Esophagus (tissue), 2 donors: ENCODE measurements around the gene NDST1. TPM values are rescaled to one million over a fixed set of nuclear protein-coding genes. Genes with fewer than 3 reads are reported as not detected.
A peak's percentile ranks its signal among the peaks of the same experiment; 100 is the strongest.

Experiments used
- H3K27ac ChIP-seq, 2 donors: one replicate each; pipeline ENCODE4 v1.5.1; 2013; ENCODE audit warnings: low read depth in 2 of 2, mild to moderate bottlenecking in 2 of 2, inconsistent platforms in 1 of 2, low read length in 1 of 2, moderate library complexity in 1 of 2
- H3K27me3 ChIP-seq, 2 donors: one replicate each; pipeline ENCODE4 v1.6.1; 2013; ENCODE audit warnings: low read length in 2 of 2, control low read depth in 1 of 2, mild to moderate bottlenecking in 1 of 2; ENCODE audit not compliant: insufficient read depth in 2 of 2, control insufficient read depth in 1 of 2
- H3K36me3 ChIP-seq, 2 donors: one replicate each; pipeline ENCODE4 v1.6.1; 2013; ENCODE audit warnings: low read length in 1 of 2; ENCODE audit not compliant: control insufficient read depth in 2 of 2, insufficient read depth in 2 of 2
- H3K4me1 ChIP-seq, 2 donors: one replicate each; pipeline ENCODE4 v1.6.1; 2013; ENCODE audit warnings: low read length in 1 of 2; ENCODE audit not compliant: control insufficient read depth in 2 of 2, insufficient read depth in 2 of 2
- H3K4me3 ChIP-seq, 2 donors: one replicate each; pipeline ENCODE4 v1.5.1; 2013; ENCODE audit warnings: low read length in 2 of 2, mild to moderate bottlenecking in 2 of 2, low read depth in 1 of 2, moderate library complexity in 1 of 2
- H3K9me3 ChIP-seq, 2 donors: one replicate each; pipeline ENCODE4 v1.6.1; 2013; ENCODE audit warnings: mild to moderate bottlenecking in 2 of 2, low read depth in 1 of 2, low read length in 1 of 2, moderate library complexity in 1 of 2; ENCODE audit not compliant: control insufficient read depth in 2 of 2, insufficient read depth in 1 of 2
- WGBS, 2 donors: extraction: QIAGEN DNeasy Blood & Tissue Kit; methylation state at CpG; one replicate each; pipeline ENCODE4 v1.1.7; 2013; 5-methylcytosine and 5-hydroxymethylcytosine counted together
- polyA plus RNA-seq, 2 donors: library from polyadenylated mRNA; stranded (reverse); fragments of 200-250 nt; gene quantifications; one replicate each; pipeline ENCODE4 v1.2.3, GENCODE V29; 2013
- donor health status: healthy with polysubstance abuse.
- donor health status: Bipolar disorder and iron deficiency.

Gene NDST1
- polyA plus RNA-seq, 2 donors = 29.9 to 37.3 TPM

DNA sequence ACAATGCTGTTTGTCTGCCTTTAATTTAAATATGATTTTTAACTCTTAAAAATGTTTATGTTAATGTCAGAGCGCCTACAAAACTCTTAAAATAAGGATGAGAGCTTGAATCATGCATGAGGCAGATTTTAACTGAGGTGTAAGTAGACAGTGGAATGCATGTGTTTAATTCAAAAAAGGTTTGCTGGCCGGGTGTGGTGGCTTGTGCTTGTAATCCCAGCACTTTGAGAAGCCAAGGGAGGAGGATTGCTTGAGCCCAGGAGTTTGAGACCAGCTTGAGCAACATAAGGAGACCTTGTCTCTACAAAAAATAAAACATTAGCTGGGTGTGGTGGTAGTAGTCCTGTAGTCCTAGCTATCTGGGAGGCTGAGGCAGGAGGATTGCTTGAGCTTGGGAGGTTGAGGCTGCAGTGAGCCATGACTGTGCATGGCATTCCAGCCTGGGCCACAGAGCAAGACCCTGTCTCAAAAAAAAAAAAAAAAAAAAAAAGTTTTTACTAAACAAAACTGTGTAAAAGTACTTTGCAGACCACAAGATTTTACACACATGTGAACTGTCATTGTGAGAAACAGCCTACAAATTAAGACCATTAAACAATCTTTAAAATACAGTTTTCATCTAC is 21.1 kb downstream of the NDST1 start:
- Histone ChIP-seq H3K36me3 (peaks cover 3 to 25% of the 10 kb centered on the region in 2 donors), H3K27me3 (no peaks in the 10 kb centered on the region), H3K27ac (no peak overlapping the region), H3K4me3 (no peak overlapping the region), H3K9me3 (peaks cover 0 to 3% of the 10 kb centered on the region in 2 donors), H3K4me1 (peaks cover 8 to 15% of the 10 kb centered on the region in 2 donors)
- 53 to 68% methylated on average over 2 of the region's 2 CpGs for WGBS, 2 donors

DNA sequence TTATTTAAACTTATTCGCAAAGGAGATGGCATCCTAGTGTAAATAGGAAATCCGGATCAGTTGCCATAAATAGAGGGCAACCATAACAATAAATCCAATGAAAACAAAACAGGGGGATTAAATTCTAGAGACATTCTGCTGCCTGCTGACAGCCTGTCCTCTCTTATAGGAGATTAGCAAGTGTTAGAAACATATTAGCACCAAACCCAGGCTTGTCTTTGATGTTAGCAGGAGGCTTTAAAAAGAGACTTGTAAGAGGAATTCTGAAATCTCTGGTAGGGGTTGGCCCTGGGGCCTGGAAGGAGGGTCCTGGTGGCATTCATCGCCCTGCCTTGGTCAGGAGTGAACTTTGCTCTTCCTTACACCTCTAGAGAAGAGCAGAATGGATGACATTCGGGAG is 21.6 kb downstream of the NDST1 start:
- H3K9me3 ChIP-seq = peaks cover 0 to 3% of the 10 kb centered on the region in 2 donors
- peak overlapping the region in 1 of 2 donors; percentile 26 for H3K27ac ChIP-seq
- H3K27me3 ChIP-seq = no peaks in the 10 kb centered on the region
- peaks cover 3 to 25% of the 10 kb centered on the region in 2 donors for H3K36me3 ChIP-seq
- whole genome bisulfite sequencing, 2 donors = 67 to 69% methylated on average over 4 of the region's 4 CpGs
- no peak overlapping the region for H3K4me3 ChIP-seq
- H3K4me1 ChIP-seq = peaks cover 8 to 13% of the 10 kb centered on the region in 2 donors

DNA sequence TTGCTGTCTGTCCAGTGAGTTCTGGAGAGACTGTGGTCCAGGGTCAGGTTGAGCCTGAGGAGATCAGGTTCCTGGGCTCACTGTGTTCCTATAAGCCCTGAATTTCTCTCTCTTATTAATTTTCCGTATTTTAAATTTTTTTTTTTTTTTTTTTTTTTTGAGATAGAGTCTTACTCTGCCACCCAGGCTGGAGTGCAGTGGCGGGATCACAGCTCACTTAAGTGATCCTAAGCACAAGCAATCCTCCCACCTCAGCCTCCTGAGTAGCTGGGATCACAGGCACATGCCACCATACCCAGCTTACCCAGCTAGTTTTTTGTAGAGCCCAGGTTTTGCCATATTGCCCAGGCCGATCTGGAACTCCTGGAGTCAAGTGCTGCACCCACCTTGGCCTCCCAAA is 22.5 kb downstream of the NDST1 start:
- WGBS, 2 donors = 79 to 85% methylated on average over 3 of the region's 3 CpGs
- Histone ChIP-seq H3K4me1 (peaks cover 5 to 13% of the 10 kb centered on the region in 2 donors), H3K27ac (no peak overlapping the region), H3K27me3 (no peaks in the 10 kb centered on the region), H3K36me3 (peaks cover 9 to 33% of the 10 kb centered on the region in 2 donors), H3K4me3 (no peak overlapping the region), H3K9me3 (peaks cover 0 to 3% of the 10 kb centered on the region in 2 donors)

DNA sequence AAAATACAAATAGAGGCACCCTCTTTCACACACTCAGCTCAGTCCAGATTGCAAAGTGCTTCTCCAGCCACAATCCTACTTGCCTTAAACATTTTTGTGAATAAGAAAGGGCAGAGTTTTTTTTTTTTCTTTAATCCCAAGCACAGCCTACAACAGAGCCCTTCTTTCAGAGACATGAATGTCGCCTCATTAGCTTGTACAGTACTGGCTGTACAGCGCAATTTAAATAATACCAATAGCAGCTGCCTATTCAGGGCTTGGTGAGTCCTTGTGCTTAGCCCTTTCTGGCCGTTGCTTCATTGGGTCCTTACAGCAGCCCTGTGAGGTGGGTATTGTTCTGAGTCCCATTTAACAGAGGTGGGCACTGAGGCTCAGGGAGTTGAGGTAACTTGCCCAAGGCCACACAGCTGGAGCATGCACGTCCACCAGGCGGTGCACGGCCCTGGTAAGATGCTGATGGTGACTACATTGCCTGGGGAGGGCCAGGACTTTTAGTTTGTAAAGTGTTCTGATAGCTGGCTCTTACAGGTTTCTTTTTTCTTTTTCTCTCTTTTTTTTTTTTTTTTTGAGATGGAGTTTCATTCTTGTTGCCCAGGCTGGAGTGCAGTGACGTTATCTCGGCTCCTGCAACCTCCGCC is 23.1 kb downstream of the NDST1 start:
- Histone ChIP-seq H3K27me3 (no peaks in the 10 kb centered on the region), H3K4me1 (peaks cover 2 to 13% of the 10 kb centered on the region in 2 donors), H3K27ac (no peak overlapping the region), H3K36me3 (peaks cover 13 to 37% of the 10 kb centered on the region in 2 donors), H3K9me3 (peaks cover 0 to 3% of the 10 kb centered on the region in 2 donors), H3K4me3 (no peak overlapping the region)
- 93 to 96% methylated on average over 9 of the region's 9 CpGs for WGBS, 2 donors

DNA sequence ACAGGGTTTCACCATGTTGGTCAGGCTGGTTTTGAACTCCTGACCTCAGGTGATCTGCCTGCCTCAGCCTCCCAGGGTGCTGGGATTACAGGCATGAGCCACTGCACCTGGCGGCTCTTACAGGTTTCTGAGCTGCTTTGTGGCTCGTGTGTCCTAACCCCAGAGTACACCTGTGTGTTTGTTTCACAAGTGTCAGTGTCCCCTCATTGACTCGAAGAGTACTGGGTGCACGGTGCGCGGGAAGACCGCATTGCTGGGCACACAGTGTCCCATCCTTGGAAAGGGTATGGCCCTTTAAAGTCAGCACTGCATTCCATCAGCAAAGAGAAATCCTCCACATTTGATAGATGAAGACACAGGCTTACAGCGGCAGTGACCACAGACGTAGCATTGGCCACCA is 23.8 kb downstream of the NDST1 start:
- 84 to 91% methylated on average over 9 of the region's 9 CpGs for WGBS, 2 donors
- Histone ChIP-seq H3K27ac (no peak overlapping the region), H3K36me3 (peaks cover 13 to 41% of the 10 kb centered on the region in 2 donors), H3K9me3 (peaks cover 0 to 3% of the 10 kb centered on the region in 2 donors), H3K4me3 (no peak overlapping the region), H3K27me3 (no peaks in the 10 kb centered on the region), H3K4me1 (peaks cover 2 to 12% of the 10 kb centered on the region in 2 donors)

DNA sequence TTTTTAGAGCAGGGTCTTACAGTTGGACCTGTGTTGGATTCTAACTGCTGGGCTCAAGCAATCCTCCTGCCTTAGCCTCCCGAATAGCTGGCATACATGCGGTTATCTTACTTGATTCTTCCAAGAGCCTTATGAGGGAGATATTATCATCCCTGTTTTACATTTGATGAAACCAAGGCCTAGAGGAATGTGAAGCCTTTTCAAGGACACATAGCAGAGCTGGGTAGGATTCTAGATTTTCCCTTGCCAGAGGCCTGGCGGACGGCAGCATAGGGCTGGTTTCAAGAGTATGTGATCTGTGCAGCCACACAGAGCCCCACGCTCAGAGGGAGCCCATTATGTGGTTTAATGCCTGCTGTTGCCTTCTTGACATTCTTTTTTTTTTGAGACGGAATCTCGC is 24.2 kb downstream of the NDST1 start:
- no peaks in the 10 kb centered on the region for H3K27me3 ChIP-seq
- H3K36me3 ChIP-seq = peaks cover 13 to 43% of the 10 kb centered on the region in 2 donors
- H3K4me1 ChIP-seq = peaks cover 2 to 8% of the 10 kb centered on the region in 2 donors
- H3K9me3 ChIP-seq = peaks cover 0 to 3% of the 10 kb centered on the region in 2 donors
- no peak overlapping the region for H3K4me3 ChIP-seq
- H3K27ac ChIP-seq = no peak overlapping the region
- WGBS, 2 donors = 90 to 95% methylated on average over 7 of the region's 7 CpGs

DNA sequence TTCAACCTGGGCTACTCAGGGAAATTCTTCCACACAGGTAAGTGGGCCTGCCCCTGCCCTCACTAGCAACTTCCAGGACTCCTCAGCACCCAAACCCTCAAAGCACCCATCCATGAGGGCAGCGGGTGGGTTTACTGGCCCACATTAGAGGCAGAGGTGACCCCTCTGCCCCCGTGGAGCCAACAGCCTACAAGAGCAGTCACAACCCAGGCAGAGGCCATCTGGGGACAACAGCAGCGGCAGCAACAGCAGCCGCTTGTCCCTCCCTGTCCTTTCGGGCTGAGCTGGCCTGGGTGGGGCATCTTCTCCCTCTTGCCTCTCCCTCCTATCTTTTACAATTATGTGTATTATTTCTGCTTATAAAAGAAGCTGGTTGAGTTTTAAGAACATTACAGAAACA is 25.1 kb downstream of the NDST1 start:
- Histone ChIP-seq H3K27ac (no peak overlapping the region), H3K36me3 (peaks cover 13 to 36% of the 10 kb centered on the region in 2 donors)
- 86 to 91% methylated on average over 5 of the region's 5 CpGs for WGBS, 2 donors

DNA sequence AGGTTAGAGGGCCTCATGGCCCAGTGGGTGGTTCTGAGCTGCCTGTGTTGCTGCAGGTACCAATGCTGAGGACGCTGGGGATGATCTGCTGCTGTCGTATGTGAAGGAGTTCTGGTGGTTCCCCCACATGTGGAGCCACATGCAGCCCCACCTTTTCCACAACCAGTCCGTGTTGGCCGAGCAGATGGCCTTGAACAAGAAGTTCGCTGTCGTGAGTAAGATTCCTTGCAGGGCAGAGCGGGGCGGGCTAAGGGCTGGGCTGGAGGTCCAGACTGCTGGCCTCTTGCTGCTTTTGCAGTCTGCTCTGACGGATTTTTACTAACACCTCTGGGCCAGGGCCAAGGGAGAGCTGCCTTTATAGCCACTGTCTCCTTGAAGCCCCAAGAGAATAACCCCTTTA is 26.9 kb downstream of the NDST1 start:
- H3K27ac ChIP-seq = no peak overlapping the region
- no peaks in the 10 kb centered on the region for H3K27me3 ChIP-seq
- no peaks in the 10 kb centered on the region for H3K9me3 ChIP-seq
- H3K36me3 ChIP-seq = peaks cover 24 to 46% of the 10 kb centered on the region in 2 donors
- H3K4me1 ChIP-seq = peaks cover 2 to 6% of the 10 kb centered on the region in 2 donors
- WGBS, 2 donors = 83 to 91% methylated on average over 9 of the region's 9 CpGs
- H3K4me3 ChIP-seq = no peak overlapping the region

More for the DNA sequence above, 25.1 kb downstream of the NDST1 start:
- H3K4me3 ChIP-seq = no peak overlapping the region
- peaks cover 2 to 4% of the 10 kb centered on the region in 2 donors for H3K4me1 ChIP-seq
- no peaks in the 10 kb centered on the region for H3K27me3 ChIP-seq
- peaks cover 0 to 2% of the 10 kb centered on the region in 2 donors for H3K9me3 ChIP-seq

DNA sequence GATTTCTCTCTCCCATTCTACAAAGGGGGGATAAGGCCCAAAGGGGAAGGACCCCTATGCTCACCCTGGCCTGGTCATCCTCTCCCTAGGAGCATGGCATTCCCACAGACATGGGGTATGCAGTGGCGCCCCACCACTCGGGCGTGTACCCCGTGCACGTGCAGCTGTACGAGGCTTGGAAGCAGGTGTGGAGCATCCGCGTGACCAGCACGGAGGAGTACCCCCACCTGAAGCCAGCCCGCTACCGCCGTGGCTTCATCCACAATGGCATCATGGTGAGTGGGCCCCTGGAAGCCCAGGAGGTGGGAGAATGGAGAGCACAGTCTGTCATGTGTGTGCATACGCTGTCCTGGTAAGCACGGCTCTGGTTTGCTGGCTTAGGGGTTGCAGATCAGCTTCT is 27.7 kb downstream of the NDST1 start:
- H3K9me3 ChIP-seq = no peaks in the 10 kb centered on the region
- peaks cover 2 to 11% of the 10 kb centered on the region in 2 donors for H3K4me1 ChIP-seq
- H3K4me3 ChIP-seq = no peak overlapping the region
- 92% methylated on average over 14 of the region's 14 CpGs for WGBS, 2 donors
- H3K27me3 ChIP-seq = no peaks in the 10 kb centered on the region
- H3K36me3 ChIP-seq = peaks cover 29 to 51% of the 10 kb centered on the region in 2 donors
- peak overlapping the region in 1 of 2 donors; percentile 17 for H3K27ac ChIP-seq
